ENCODE results near the gene GREM1. TPM values are rescaled to one million over a fixed set of nuclear protein-coding genes. Genes with fewer than 3 reads are reported as not detected.

Gene GREM1
- polyA plus RNA-seq, 1 donor = 3.3 TPM

DNA sequence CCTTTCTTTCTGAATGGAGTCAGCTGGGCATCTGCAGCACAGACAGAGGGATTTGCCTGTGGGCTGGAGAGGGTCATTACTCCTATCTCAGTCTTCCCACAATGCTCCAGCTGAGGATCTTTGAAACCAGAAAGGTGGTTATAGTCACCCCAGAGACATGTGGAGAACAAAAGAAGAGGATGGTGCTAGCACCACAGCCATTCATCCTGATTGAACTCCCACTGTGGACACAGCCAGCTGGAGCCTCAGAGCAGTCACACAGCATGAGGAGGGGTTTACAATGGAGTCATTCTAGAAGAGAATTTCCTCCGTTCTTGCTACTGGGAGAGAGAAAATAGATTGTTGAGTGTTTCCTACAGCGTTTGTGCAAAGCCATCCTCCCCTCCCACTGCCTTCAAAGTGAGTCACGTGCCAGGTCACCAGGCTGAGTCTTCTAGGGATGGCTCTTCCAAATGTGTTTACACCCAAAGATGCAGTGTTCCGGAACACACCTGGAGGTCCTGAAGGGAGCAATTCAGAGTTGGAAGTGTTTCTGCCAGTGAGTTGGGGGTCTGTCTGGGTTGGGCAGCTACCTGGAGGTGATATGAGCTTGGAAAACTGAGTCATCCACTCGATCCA lies 18.9 kb upstream of the GREM1 start:
- no peak for DNase-seq

DNA sequence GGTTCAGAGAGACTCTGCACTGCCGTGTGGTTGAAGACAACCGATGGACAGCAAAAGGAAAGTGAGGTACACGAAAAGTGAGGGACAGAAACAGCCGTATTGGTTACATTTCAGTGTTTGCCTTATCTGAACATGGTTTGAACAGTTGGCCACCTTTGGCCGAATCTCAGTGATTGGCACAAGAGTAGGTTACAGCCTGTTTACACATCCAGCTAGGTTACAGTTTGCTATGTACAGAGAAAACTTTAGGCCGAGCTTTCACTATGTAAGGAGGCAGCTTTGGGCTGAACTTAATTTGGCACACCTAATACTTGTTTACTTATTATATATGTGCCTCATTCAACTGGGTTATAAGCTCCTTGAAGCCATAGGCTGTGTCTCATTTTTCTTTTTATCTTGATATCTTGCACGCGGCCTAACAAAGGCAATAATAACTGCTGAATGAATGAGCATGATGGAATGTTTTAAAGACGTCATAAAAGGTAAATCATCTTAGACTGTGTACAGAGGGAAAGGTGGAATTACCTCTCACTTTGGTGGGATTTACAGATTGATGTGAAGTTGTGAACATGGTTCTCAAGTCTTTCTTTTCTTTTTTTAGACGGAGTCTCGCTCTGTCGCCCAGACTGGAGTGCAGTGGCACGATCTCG lies 17.2 kb upstream of the GREM1 start:
- DNase-seq = no peak

DNA sequence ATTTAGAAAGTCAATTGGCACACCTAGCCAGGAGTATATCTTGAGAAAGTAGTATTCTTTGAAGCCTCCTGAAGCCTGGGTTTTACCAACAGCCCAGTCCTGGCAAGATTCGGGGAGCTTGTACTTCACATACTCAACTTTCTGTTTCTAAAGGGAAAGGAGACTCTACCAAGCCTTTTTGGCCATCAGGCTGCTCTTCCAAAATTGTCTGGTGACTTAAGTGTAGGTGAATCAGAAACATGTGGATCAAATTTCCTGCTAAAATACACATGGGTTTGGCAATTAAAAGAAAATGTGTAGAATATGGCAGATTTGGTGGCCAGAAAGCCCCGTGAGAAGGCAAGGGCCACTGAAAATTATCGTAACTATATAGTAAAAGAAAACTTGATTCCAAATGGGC lies 15.9 kb upstream of the GREM1 start:
- DNase-seq = no peak

DNA sequence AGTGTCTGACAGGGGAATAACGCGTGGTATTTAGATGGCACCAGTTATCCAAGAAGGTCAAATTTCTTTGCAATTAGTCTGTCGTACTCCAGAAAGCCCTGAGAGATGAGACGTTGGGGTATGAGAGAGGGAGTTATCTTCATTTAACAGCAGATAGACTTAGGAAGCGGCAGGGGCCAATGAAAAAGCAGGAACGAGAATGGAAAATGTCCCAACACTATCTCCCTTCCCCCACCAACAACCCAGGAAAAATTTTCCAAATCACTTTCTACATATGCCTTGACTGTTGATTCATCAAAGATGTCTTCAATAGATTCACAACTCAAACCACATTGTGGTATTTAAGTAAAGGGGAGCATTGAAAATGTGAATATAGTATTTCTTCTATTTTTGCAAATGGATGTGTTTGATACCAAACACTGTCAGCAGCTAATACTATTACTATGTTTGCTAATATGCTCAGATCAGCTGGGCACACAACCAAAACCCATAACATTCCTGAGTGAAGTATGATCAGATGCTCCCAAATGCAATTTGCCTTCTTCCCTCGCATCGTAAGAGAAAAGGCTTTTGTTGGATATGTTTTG lies 13.3 kb upstream of the GREM1 start:
- no peak for DNase-seq

DNA sequence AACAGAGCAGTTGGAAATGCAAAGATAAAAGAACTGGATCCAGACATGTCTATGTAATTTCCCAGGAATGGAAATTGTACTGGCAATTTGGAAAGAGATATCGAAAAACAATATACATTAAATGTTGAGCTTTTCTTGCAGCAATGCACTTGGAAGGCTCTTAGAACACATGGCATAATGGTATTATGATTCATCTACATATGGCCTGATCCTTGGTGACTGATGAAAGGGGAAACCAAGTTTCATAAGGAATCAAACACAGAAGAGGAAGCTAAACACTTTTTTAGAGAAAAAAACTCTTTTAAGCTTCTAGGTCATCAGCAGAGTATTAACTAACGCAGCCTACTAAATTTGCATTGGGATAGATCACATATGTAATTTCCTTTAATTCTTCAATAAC lies 12.4 kb upstream of the GREM1 start:
- DNase-seq = no peak

DNA sequence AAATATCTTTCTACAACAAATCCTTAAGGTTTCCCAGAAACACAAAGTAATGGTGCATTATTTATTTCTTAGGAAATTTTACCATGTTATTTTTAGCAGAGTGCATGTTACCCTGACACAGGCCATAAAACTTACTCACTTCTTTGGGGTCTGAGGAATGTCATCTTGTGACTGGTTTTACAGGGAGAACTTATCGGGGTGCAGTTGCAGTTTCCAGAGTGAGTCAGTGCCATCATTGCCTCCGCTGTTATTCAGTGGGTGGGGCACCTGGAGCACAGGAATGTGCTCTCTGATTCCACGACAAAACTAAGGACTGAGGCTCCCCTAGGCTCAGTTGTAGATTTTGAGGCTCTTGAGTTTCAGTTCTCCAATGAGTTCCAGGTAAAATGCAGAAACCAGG lies 11.1 kb upstream of the GREM1 start:
- no peak for DNase-seq

DNA sequence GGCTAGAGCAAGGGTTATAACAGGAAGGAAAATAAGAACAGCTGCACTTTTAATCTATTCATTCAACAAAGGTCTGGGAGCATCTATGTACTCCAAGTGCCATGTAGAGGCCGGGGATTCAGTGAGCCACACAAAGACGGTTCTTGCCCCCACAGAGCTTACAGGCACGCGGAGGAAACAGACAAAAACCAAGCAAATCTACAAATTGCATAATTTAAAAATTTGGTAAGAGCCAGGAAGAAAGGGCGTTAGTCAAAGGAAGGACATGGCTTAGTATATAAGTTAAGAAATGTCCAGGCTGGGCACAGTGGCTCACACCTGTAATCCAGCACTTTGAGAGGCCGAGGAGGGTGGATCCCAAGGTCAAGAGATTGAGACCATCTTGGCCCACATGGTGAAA lies 10.4 kb upstream of the GREM1 start:
- no peak for DNase-seq

DNA sequence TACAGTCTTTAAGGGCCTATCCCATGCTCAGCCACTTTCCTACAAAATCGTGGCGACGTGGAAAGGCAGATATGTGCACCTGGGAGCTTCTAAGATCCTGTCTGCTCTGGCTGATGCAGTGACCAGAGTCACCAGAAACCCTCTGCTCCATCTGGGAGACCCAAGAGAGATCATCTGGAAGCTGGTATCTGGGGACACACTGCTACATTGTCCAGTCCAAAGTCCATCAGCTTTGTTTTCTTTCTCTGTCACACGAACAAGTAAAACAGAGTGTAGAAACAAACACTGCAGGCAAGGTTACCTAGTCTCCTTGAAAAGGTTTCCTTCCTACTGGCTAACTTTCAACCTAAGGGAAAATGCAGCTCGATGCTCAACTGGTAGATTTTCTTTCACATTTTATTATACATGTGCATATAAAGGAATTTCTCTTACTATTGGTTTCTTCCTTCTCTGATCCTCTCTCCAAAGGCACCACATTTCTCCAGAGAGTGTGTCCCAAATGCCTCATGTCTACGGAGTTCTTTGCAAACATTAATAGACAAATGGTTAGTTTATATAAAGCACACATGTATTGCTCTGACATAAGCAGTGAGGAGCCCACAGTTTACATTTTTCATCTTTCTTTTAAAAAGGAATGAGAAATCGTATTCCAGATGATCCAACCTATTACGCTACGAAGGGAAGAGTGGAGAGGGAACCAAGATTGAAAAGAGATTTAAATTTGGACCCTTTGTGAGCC lies 8.3 kb upstream of the GREM1 start:
- DNase-seq = no peak

DNA sequence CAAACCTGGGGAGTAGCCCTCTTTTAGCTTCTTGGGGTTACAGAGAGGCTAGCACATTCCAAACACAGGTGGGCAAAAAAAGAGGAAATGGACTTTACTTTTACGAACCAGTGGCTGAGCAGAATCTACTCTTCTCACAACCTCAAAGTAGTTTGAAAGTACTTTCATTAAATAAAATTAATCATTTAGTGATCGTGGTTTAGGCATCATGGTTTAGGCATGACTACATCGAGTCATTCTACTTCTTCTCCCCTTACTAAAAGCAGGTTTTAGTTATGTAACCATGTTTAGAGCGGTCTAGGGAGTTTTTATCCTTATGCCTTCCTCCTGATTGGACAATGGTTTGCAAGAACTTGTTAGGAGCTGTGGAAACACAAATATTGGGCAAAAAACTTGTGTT lies 2.5 kb upstream of the GREM1 start:
- DNase-seq = no peak

DNA sequence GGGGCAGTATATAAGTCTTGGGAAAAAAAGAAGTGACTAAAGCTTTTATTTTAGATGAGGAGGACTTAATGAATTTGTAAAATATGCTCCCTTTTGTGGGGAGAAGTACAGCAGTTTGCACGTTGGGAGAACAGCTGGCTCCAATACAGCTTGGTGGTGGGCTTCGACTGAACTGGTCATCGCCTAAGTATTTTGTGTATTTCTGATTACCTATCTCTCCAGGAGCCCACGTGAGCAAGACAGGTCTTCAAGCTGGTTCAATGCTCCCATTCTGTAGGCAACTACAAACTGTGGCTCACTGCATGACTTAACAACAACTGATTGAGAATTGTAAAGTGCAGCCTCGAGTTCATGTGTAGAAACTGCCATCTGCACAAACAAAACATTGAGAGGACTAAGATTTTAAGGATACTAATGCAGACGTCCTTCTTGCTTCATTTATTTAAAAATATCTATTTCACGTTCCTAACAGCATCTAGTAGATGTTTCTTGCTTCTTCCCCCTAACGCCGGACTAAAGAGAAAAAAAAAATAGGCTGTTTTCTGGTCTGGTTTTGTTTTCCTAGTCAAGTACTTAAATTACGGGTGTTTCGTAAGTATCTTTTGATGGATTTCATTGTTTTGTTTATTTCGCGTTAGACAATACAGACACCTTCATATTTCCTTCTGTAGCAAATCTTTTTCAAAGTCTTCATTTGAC lies 1.4 kb upstream of the GREM1 start:
- DNase-seq = no peak

DNA sequence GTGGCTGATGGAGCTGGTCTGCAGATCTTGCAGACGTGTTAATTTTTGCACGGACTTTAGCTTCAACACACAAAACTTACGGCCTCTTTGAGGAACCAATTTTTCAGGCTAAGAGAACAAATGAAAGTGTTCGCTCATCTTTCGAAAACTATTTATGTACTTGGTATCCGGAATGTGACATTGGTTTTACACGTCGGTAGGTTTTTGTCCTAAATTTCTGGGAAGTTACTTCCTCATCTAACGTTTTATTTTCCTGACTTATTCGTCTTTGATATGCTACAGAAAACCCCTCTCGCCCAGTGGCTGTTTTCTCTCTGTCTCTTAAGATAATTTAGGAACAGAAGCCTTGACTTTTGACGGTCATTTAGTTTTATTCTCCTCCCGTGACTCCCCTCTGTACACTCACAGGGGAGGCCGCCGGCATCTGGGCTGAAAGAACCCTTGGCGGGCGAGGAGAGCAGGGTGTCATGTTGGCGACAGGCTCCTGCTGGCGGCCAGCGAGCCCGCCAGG lies 834 bp upstream of the GREM1 start:
- DNase-seq = no peak

DNA sequence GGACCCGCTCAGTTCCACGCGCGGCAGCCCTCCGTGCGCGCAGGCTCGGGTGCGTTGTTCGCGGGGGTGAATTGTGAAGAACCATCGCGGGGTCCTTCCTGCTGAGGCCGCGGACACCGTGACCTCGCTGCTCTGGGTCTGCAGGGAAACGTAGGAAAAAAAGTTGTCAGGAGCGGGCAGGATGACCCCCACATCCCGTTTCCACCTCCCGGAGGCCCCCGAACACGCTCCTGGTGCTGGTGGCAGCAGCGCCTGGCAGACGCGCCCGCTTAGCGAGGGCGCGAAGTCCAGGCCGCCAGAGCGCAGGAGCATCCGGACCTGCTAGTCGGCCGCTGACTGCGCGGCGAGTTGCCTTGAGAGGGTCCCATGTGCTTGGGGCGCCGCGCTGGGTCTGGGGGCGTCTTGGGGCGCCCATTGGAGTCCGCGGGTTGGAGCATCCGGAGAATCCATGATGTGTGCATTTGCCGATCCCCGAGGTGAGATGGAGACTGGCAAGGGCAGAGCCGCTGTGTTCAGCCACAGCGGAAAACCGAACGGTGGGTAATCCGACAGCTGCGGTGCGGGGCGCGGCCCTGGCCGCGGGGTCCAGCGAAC lies 520 bp downstream of the GREM1 start:
- no peak for DNase-seq

DNA sequence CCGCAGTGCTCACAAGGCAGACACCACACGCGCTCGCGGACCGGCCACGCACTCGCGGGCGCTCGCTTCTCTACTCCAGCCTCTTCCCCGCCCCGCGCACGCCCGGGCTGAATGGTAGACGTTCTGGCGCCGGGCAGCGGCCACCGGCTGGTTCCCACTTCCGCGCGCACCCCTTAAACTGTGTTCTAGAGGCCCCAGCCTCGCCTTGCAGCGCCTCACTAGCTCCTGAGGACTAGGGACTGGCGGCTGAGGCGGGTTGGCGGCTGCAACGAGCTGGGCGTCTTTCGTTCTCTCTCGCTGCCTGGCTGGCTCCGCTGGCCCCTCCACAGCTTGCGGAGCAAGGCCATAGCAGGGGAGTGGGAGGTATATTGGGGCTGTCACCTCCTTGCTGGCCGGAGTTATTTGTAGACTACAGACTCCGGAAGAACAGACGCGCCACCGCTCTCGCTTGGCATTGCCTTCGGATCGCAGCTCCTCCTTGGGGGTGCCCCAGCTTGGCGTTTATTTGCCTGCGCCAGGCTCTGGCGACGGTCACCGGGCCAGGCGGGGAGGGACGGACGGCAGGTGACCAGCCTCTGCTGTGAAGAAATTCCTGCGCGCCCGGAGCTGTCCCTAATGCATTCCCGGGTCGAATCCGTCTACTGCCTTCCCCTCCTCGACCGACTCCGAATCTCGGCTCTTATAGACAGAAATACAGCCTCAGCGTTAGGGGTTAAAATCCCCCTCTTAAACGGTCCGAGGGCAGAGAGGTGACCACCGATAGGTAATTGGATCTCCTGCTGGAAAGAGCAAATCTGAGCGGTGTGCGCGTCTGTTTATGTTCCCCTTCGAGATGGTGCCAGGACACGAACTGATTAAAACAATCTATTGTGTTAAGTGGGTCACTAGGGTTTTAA lies 1.3 kb downstream of the GREM1 start:
- DNase-seq = no peak

DNA sequence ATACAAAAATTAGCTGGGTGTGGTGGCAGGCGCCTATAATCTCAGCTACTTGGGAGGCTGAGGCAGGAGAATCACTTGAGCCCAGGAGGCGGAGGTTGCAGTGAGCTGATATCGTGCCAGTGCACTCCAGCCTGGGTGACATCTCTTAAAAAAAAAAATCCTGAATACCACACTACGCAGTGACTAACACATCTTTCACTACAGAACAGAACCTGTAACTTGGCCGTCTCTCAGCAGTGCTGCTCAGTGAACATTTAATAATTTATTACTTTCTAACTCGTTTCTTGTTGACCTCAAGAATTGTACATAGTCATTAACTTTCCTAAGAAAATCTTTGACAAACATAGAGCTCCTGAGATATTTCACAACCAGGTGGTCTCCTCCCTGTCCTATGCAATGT lies 3.8 kb downstream of the GREM1 start:
- DNase-seq = no peak

DNA sequence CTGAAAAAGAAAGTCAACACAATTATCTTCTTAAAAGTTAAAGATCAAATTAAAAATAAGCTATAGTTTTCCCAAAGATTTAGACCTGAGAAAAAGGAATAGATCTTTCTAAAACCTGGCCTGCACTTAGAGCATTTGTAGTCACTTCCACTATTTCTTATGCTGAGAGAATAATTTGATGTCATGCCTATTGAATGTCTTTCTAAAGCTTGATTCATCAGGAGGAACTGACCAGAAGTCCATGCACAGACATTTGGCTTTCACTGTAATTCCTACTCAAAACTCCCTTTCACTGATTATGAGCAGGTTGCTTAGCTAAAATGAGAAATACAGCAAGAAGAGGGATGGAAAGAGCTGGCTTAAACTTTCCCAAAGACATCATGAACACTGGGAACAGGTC lies 4.3 kb downstream of the GREM1 start:
- DNase-seq = no peak

DNA sequence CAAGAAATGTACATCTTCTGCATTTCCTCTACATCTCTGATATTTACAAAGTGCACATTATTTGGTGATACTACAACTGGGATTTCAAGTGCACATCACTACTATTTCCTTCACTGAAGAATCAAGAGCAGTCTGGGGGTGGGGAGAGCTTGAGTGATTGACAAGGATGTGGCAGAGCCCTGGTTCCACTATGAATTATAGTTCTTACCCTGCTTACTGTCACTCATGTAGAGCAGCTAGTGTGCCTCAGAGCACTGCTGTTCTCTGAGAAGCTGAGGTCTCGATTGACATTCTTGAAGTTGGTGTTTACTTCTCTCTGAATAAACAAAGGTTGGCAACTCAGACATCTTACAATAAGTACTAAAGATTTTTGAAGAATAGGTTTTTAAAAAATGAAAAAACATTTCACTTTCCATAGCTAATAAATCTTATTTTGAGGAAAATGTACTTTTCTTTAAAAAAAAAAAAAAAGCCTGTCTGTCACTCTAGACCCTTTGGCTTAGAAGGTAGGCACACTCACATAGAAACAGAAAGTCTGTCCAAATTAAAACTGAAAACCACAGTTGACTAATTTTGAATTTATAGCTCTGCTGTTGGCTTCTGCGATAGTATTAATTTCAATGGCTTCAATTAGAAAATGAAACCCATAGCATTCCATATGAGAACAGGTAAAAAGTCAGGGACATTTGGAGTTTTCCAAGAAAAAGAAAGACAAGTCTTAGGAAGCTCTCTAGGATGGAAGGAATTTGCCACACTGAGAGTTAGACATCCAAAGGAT lies 5.6 kb downstream of the GREM1 start:
- DNase-seq = no peak

DNA sequence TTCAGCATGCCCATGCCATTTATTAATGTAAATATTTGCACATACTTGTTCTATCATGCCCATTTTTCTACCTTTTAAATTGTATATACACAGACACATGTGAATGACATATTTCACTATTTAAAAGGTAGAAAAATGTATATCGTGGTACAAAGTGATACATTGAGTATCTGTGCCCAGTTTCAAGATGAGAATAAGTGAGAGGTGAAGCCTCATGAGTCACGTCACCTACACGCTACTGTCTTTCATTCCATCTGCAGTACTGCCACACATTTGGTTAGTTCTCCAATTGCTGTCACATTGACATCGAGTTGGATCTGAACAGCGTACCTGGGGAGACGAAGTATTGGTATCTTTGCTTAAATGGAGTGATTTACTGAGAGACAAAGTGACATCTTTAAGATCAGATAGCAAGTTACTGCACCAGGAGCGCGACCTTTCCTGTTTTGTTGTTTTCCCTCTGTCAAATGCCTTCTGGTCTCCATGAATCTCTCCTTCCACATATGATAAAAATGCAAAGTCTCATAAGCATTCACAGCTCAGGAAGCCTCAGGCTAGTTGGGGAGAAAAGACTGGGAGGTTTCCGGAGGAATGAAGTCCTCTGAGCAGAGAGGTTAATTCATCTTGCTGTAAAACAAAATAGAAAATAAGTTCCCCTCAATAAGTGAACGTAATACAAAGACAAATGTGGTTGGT lies 12.0 kb downstream of the GREM1 start:
- DNase-seq = no peak

DNA sequence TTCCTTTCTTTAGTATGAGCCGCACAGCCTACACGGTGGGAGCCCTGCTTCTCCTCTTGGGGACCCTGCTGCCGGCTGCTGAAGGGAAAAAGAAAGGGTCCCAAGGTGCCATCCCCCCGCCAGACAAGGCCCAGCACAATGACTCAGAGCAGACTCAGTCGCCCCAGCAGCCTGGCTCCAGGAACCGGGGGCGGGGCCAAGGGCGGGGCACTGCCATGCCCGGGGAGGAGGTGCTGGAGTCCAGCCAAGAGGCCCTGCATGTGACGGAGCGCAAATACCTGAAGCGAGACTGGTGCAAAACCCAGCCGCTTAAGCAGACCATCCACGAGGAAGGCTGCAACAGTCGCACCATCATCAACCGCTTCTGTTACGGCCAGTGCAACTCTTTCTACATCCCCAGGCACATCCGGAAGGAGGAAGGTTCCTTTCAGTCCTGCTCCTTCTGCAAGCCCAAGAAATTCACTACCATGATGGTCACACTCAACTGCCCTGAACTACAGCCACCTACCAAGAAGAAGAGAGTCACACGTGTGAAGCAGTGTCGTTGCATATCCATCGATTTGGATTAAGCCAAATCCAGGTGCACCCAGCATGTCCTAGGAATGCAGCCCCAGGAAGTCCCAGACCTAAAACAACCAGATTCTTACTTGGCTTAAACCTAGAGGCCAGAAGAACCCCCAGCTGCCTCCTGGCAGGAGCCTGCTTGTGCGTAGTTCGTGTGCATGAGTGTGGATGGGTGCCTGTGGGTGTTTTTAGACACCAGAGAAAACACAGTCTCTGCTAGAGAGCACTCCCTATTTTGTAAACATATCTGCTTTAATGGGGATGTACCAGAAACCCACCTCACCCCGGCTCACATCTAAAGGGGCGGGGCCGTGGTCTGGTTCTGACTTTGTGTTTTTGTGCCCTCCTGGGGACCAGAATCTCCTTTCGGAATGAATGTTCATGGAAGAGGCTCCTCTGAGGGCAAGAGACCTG lies 13.2 kb downstream of the GREM1 start:
- no peak for DNase-seq

Measured in hindlimb muscle (tissue), 1 donor.